CD14-positive monocyte (primary cell): ENCODE data around the gene DMRTA2. TPM values are rescaled to one million over a fixed set of nuclear protein-coding genes. Genes with fewer than 3 reads are reported as not detected.

ENCODE experiments used
- DNase-seq, 3 donors: peaks; one replicate each; pipeline ENCODE4 v3.0.0-alpha.2; 2011 to 2022
- H2AFZ ChIP-seq: 2 replicates; pipeline ENCODE4 v1.6.0; 2012; ENCODE audit warnings: mild to moderate bottlenecking, low read depth, low read length, inconsistent platforms; ENCODE audit not compliant: insufficient read depth, poor library complexity, severe bottlenecking
- H3K27ac ChIP-seq, 2 donors: 1 replicate in 1 of 2; 2 replicates in 1 of 2; pipeline ENCODE4 v1.5.1; 2012 to 2013; ENCODE audit warnings: low read length in 2 of 2, control low read depth in 1 of 2, inconsistent platforms in 1 of 2, low read depth in 1 of 2, mild to moderate bottlenecking in 1 of 2
- H3K27me3 ChIP-seq, 2 donors: one replicate each; pipeline versions ENCODE4 v1.6.0 to v1.6.1; 2011 to 2013; ENCODE audit warnings: low read length in 2 of 2; ENCODE audit not compliant: control insufficient read depth in 2 of 2, insufficient read depth in 2 of 2
- H3K36me3 ChIP-seq, 2 donors: replicated peaks in 1 of 2; 1 replicate in 1 of 2; 2 replicates in 1 of 2; pipeline versions ENCODE4 v1.5.1 to v1.6.1; 2012 to 2013; ENCODE audit warnings: low read length in 2 of 2, control low read depth in 1 of 2, inconsistent platforms in 1 of 2, mild to moderate bottlenecking in 1 of 2; ENCODE audit not compliant: insufficient read depth in 2 of 2, control insufficient read depth in 1 of 2
- H3K4me1 ChIP-seq, 2 donors: 1 replicate in 1 of 2; 2 replicates in 1 of 2; pipeline versions ENCODE4 v1.5.1 to v1.6.1; 2012 to 2013; ENCODE audit warnings: low read length in 2 of 2, control low read depth in 1 of 2, inconsistent platforms in 1 of 2, mild to moderate bottlenecking in 1 of 2, moderate library complexity in 1 of 2; ENCODE audit not compliant: insufficient read depth in 2 of 2, control insufficient read depth in 1 of 2
- H3K4me2 ChIP-seq: replicated peaks from 2 replicates; pipeline ENCODE3; 2012; ENCODE audit warnings: low read length, moderate library complexity, mild to moderate bottlenecking; ENCODE audit not compliant: poor library complexity, severe bottlenecking; ENCODE audit errors: extremely low read depth
- H3K4me3 ChIP-seq, 3 experiments: fragments of 200-600 bp in 1 of 3; sonication (generic) in 1 of 3; replicated peaks in 1 of 3; 1 replicate in 2 of 3; 2 replicates in 1 of 3; pipeline ENCODE4 v1.5.1; 2011 to 2013; ENCODE audit warnings: low read length in 3 of 3, mild to moderate bottlenecking in 3 of 3, control low read depth in 2 of 3, low read depth in 2 of 3, inconsistent platforms in 1 of 3, moderate library complexity in 1 of 3
- H3K79me2 ChIP-seq: 2 replicates; pipeline ENCODE4 v1.6.0; 2012; ENCODE audit warnings: mild to moderate bottlenecking, control low read depth, inconsistent platforms, low read length, moderate library complexity; ENCODE audit not compliant: insufficient read depth
- H3K9ac ChIP-seq: 2 replicates; pipeline ENCODE4 v1.6.0; 2017; ENCODE audit warnings: low read length, mild to moderate bottlenecking; ENCODE audit not compliant: insufficient read depth, poor library complexity, severe bottlenecking
- H3K9me3 ChIP-seq, 2 donors: replicated peaks in 1 of 2; 1 replicate in 1 of 2; 2 replicates in 1 of 2; pipeline versions ENCODE4 v1.5.1 to v1.6.1; 2012 to 2013; ENCODE audit warnings: low read length in 2 of 2, control low read depth in 1 of 2; ENCODE audit not compliant: control insufficient read depth in 1 of 2, insufficient read depth in 1 of 2
- H4K20me1 ChIP-seq: 2 replicates; pipeline ENCODE4 v1.6.0; 2012; ENCODE audit warnings: mild to moderate bottlenecking, low read length, control low read depth, moderate library complexity; ENCODE audit not compliant: insufficient read depth
- H3K27ac Mint-ChIP-seq, 7 donors: one replicate each; pipeline ENCODE4 v1.8.0; 2020; ENCODE audit warnings: mild to moderate bottlenecking in 7 of 7, mixed read lengths in 7 of 7, moderate library complexity in 6 of 7, inconsistent platforms in 2 of 7
- H3K27me3 Mint-ChIP-seq, 3 donors: one replicate each; pipeline ENCODE4 v1.8.0; 2021 to 2022; ENCODE audit warnings: low read depth in 3 of 3, mild to moderate bottlenecking in 3 of 3, mixed read lengths in 3 of 3, moderate library complexity in 3 of 3, inconsistent platforms in 1 of 3
- H3K36me3 Mint-ChIP-seq, 2 donors: one replicate each; pipeline ENCODE4 v1.8.0; 2020; ENCODE audit warnings: mixed read lengths in 2 of 2, inconsistent platforms in 1 of 2, mild to moderate bottlenecking in 1 of 2
- H3K4me1 Mint-ChIP-seq: one replicate; pipeline ENCODE4 v1.8.0; 2020; ENCODE audit warnings: mild to moderate bottlenecking, mixed read lengths
- H3K4me3 Mint-ChIP-seq, 2 donors: one replicate each; pipeline ENCODE4 v1.8.0; 2020; ENCODE audit warnings: mild to moderate bottlenecking in 2 of 2, mixed read lengths in 2 of 2, moderate library complexity in 1 of 2
- H3K9me3 Mint-ChIP-seq, 7 donors: one replicate each; pipeline ENCODE4 v1.8.0; 2020 to 2022; ENCODE audit warnings: mixed read lengths in 7 of 7, mild to moderate bottlenecking in 6 of 7, moderate library complexity in 6 of 7, inconsistent platforms in 2 of 7
- CTCF ChIP-seq: fragments of 200-600 bp; IDR thresholded peaks from one replicate; pipeline ENCODE4 v1.8.0; 2022; ENCODE audit warnings: antibody characterized with exemption, mild to moderate bottlenecking
- WGBS: methylation state at CpG from one replicate; pipeline ENCODE4 v1.1.5; 2013; ENCODE audit warnings: missing lambda C conversion rate; ENCODE audit not compliant: insufficient coverage; 5-methylcytosine and 5-hydroxymethylcytosine counted together
- intact Hi-C, 2 donors: fragments of 100-400 bp; cut with micrococcal nuclease; formaldehyde crosslinking; loops; one replicate each; pipeline versions ENCODE4 v1.15.0 to v1.15.1; 2023
- polyA plus RNA-seq, 3 donors: library from polyadenylated mRNA; depleted of rRNA in 1 of 3; unstranded in 2 of 3; stranded (reverse) in 1 of 3; fragments of 300-500 nt in 2 of 3; fragments of >200 nt in 1 of 3; fragmentation: Illumina TruSeq in 2 of 3; gene quantifications; 1 replicate in 2 of 3; 2 replicates in 1 of 3; pipeline ENCODE4 v1.2.3, GENCODE V29; 2012 to 2021

Gene DMRTA2
- polyA plus RNA-seq, 3 donors: not detected

- Histone ChIP-seq H3K36me3 (no peaks in the 10 kb centered on the region), H3K4me3 (no peak overlapping the region), H3K9ac (no peak overlapping the region), H3K27me3 (peaks cover 97 to 99% of the 10 kb centered on the region in 2 donors), H3K27ac (no peak overlapping the region), H3K79me2 (no peaks in the 10 kb centered on the region), H3K9me3 (peaks cover 0 to 73% of the 10 kb centered on the region in 2 donors), H3K4me2 (no peak overlapping the region), H3K4me1 (peaks cover 17 to 24% of the 10 kb centered on the region in 2 donors), H2AFZ (no peak overlapping the region), H4K20me1 (no peaks in the 10 kb centered on the region)
- Mint-ChIP-seq H3K4me1 (peaks cover 44% of the 10 kb centered on the region), H3K36me3 (peaks cover 5 to 6% of the 10 kb centered on the region in 2 donors), H3K9me3 (peaks cover 0 to 45% (median 18%) of the 10 kb centered on the region in 7 donors), H3K27me3 (peaks cover 95 to 97% (median 97%) of the 10 kb centered on the region in 3 donors), H3K27ac (no peak overlapping the region), H3K4me3 (peak overlapping the region in 1 of 2 donors; percentile 96)
- no peak for DNase-seq
- TF ChIP-seq CTCF: no peak
- intact Hi-C loops: no loop called here
- WGBS: 10% methylated on average over 14 of the region's 20 CpGs
Measured at GRCh38 chr1:50426108-50426700, 3.0 kb upstream of the DMRTA2 start.

- Histone ChIP-seq H3K9ac (no peak overlapping the region), H4K20me1 (no peaks in the 10 kb centered on the region), H2AFZ (no peak overlapping the region), H3K27ac (no peak overlapping the region), H3K4me2 (no peak overlapping the region), H3K27me3 (peaks cover 94 to 97% of the 10 kb centered on the region in 2 donors), H3K4me3 (no peak overlapping the region), H3K79me2 (no peaks in the 10 kb centered on the region), H3K4me1 (peaks cover 17 to 24% of the 10 kb centered on the region in 2 donors), H3K9me3 (peaks cover 0 to 66% of the 10 kb centered on the region in 2 donors), H3K36me3 (no peaks in the 10 kb centered on the region)
- peaks cover 5 to 6% of the 10 kb centered on the region in 2 donors for H3K36me3 Mint-ChIP-seq
- peaks cover 45% of the 10 kb centered on the region for H3K4me1 Mint-ChIP-seq
- H3K27me3 Mint-ChIP-seq: peaks cover 93 to 97% (median 96%) of the 10 kb centered on the region in 3 donors
- no peak overlapping the region for H3K27ac Mint-ChIP-seq
- intact Hi-C loops: no loop called here
- H3K9me3 Mint-ChIP-seq: peaks cover 0 to 44% (median 19%) of the 10 kb centered on the region in 7 donors
- WGBS: 5% methylated on average over 19 of the region's 34 CpGs
- no peak for DNase-seq
- H3K4me3 Mint-ChIP-seq: peak overlapping the region in 1 of 2 donors; percentile 96
- TF ChIP-seq CTCF: no peak
Measured at GRCh38 chr1:50425376-50426107, 2.3 kb upstream of the DMRTA2 start.
